GDM1 (cell line): ENCODE measurements around the gene NUPR1.
"Not testable (repeated sequence)": the region's sequence is repeated elsewhere in the genome, so short reads cannot be mapped to it uniquely, and the experiment has no call there.

Experiments used
- DNase-seq: peaks from one replicate; lab custom pipeline; 2025; lab: John Stamatoyannopoulos, UW

NUPR1 gene

GRCh38 chr16:28538733-28539596 is at the start of gene NUPR1:
NUPR1 (minus strand) TSS chr16:28538974; CDS start chr16:28538907, 67 bp downstream.
- no peak for DNase-seq

- no peak for DNase-seq
These were observed 48.6 kb upstream of the NUPR1 start for GRCh38 chr16:28587386-28587785.

- DNase-seq, result no peak
These were observed 47.7 kb upstream of the NUPR1 start for GRCh38 chr16:28586466-28586865.

DNA sequence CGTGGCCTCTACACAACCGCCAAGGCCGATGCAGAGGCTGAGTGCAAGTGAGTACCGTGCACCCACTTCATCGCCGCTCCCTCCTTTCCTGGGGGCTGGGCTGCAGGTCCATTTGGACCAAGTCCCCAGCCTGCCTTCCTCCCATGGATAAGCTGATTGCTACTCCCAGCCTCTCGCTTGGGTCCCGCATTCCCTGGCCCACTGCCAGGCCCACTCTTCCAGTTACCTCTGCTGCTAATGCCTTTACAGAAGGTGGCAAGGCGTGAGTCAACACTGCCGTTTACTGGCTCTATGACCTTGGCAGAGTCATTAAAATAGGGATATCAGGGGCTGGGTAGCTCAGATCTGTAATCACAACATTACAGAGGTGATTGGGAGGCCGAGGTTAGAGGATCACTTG is 46.9 kb upstream of the NUPR1 start:
- no peak for DNase-seq

GRCh38 chr16:28580726-28581315 is 42.0 kb upstream of the NUPR1 start:
- no peak for DNase-seq

GRCh38 chr16:28575446-28576109 is 36.8 kb upstream of the NUPR1 start:
- DNase-seq, result no peak

DNA sequence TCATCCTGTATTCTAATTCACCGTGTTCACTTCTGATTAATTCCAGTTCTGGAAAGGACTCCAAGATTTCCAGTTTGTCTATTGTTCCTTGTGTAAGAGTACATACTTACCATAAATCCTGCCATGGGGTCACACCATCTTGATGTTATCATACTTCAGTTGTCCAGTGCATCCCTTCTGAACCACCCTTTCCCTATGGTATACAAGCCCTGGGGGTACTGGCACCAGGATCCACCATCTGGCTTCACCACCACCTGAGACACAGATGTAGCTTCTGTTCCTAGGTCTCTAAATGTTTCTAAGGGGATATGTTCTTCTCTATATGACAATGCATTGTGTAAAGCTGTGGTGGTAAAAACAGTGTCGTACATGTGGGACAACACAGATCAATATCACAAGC is 36.2 kb upstream of the NUPR1 start:
- DNase-seq, result no peak

- DNase-seq, result no peak
These were observed 35.3 kb upstream of the NUPR1 start for GRCh38 chr16:28573738-28574718.

DNA sequence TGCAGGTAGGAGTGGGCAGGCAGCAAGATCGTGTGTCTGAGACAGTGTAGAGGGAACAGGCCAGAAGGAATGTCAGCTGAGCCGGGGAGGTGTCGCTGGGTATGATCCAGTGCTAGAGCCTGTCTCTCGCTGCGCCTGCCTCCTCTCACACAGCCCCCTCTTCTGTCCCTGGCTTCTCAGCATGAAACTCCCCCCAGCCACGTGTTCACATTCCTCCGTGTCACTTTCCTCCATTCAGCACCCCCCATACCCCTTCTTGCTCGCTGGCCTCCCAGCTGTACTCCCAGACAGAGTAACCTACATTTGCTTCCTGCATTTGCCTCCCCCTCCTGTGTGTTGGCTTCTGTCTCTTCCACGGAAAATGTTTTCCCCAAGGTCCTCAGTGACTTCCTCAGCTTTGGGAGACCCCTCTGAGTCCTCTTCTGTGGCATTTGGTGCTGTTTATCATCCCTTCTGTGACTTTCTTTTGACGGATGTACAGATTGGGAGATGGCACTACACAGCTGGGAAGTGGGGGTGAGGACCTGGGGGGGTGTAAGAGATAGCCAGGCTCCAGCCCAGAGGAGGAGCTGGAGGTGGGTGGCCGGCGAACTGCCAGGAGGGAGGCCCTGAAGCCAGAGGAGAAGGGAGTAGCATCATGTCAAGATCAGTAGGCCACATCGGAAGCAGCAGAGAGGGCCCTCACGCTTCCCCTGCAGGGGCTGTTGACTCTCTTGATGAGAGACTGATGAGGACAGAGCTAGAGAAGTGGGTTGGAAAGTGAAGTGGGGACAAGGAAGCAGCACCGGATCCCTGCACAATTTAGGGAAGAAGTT is 34.1 kb upstream of the NUPR1 start:
- DNase-seq, result no peak

- no peak for DNase-seq
These were observed 31.4 kb upstream of the NUPR1 start for GRCh38 chr16:28569968-28570752.

GRCh38 chr16:28569021-28569420 is 30.2 kb upstream of the NUPR1 start:
- no peak for DNase-seq

- no peak for DNase-seq
These were observed 28.5 kb upstream of the NUPR1 start for GRCh38 chr16:28567292-28567691.

GRCh38 chr16:28566233-28566925 is 27.6 kb upstream of the NUPR1 start:
- not testable (repeated sequence) for DNase-seq

- DNase-seq, result no peak
These were observed 24.4 kb upstream of the NUPR1 start for GRCh38 chr16:28563218-28563617.

GRCh38 chr16:28562199-28562598 is 23.4 kb upstream of the NUPR1 start:
- no peak for DNase-seq

- DNase-seq, result no peak
These were observed 22.9 kb upstream of the NUPR1 start for GRCh38 chr16:28561557-28562187.

- no peak for DNase-seq
These were observed 19.7 kb upstream of the NUPR1 start for GRCh38 chr16:28558456-28558855.

GRCh38 chr16:28556914-28557320 is 18.1 kb upstream of the NUPR1 start:
- no peak for DNase-seq

GRCh38 chr16:28555561-28555960 is 16.8 kb upstream of the NUPR1 start:
- DNase-seq, result no peak
